PFSK-1 (cell line): ENCODE measurements around the gene CABP4.

Experiments used
- FOXP2 ChIP-seq: optimal IDR thresholded peaks from 2 replicates; pipeline ENCODE3; 2011; ENCODE audit warnings: borderline replicate concordance, control low read depth, inconsistent platforms; ENCODE audit not compliant: insufficient read depth; ENCODE audit errors: extremely low read length, extremely low read depth
- POLR2AphosphoS5 ChIP-seq: IDR thresholded peaks from 2 replicates; pipeline ENCODE4 v1.6.1; 2012; ENCODE audit warnings: low read depth, mild to moderate bottlenecking, control low read depth, low read length, moderate library complexity
- REST ChIP-seq, 2 experiments: IDR thresholded peaks; 2 replicates each; pipeline versions ENCODE4 v1.6.1 to v1.8.0; 2011 to 2012; ENCODE audit warnings: low read depth in 2 of 2, low read length in 2 of 2, control low read depth in 1 of 2, inconsistent platforms in 1 of 2, mild to moderate bottlenecking in 1 of 2, moderate library complexity in 1 of 2; ENCODE audit not compliant: insufficient read depth in 1 of 2
- SIN3A ChIP-seq: IDR thresholded peaks from 2 replicates; pipeline ENCODE4 v1.6.1; 2012; ENCODE audit warnings: mild to moderate bottlenecking, low read length, moderate library complexity, borderline replicate concordance; ENCODE audit not compliant: insufficient read depth
- TAF1 ChIP-seq: IDR thresholded peaks from 2 replicates; pipeline ENCODE4 v1.6.1; 2012; ENCODE audit warnings: low read length, control low read depth, borderline replicate concordance; ENCODE audit not compliant: insufficient read depth

The CABP4 gene

DNA sequence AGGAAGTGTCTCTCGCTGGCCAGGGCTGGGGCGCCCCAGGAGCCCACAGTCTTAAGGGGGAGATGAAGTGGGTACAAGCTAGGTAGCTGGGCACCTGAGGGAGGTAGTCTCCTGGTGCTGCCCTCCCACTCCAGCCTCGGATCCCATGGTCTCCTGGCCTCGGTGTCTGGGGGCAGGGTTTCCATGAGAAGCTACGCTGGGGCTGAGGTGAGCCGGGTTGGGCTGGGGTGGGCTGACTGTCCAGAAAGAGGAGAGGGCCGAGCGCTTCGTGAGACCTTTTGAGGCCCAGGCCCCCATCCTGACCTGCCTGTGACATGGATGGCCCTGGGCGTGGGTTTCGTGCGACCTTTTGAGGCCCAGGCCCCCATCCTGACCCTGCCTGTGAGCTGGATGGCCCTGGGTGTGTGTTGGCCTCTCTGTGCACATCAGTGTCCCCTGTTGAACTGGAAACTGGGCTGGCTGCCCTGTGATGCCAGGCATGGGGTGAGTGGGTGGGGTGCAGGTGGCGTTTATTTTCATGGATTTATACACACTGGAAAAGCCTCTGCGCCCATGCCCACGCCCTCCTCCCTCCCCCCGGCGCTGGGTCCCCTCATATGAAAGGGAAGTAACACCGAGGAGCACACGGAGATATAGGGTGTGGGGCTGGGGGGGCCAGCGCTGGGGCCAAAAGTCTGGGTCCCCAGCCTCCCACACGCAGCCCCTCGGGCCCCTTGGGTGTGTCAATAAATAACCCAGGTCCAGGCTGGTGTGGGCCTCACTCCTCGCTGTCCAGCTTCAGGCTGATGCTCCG lies 36.3 kb downstream of the CABP4 start:
- TF ChIP-seq REST (IDR thresholded peaks at IDR 0.05; ENCODE audit: insufficient read depth in 1 of 2, low read depth in 2 of 2, low read length in 2 of 2) (no peak), POLR2AphosphoS5 (no peak), FOXP2 (no peak), TAF1 (no peak), SIN3A (no peak)

DNA sequence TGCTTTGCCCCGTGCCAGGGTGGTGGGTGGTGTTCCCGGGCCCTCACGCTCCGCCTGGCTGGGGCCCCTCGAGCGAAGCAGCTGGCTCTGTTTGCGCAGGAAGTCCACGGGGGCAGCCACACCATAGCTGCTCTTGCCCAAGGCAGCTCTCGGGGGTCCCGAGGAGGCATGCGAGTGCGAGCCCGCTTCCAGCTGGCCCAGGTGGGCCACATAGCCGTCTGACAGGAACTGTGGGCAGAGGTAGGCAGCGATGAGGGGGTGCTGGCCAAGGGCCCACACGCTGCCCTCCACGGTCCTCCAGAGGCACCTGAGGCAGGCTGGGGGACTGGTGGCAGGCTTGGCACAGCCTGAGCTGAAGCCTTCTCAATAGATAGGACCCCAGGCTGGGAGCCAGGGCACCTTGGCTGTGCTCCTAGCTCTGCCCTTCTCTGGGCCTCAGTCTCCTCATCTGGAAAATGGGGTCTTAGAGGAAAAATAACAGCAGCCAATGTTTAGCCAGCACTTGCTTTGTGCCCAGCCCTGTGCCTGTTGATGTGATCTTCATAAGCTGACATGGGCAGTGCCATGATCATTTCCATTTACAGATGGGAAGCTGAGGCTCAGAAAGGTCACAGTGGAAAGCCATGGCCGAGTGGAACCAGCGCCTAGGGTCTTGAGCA lies 37.0 kb downstream of the CABP4 start:
- TF ChIP-seq REST (IDR thresholded peaks at IDR 0.05; ENCODE audit: insufficient read depth in 1 of 2, low read depth in 2 of 2, low read length in 2 of 2) (no peak), SIN3A (no peak), FOXP2 (no peak), TAF1 (no peak), POLR2AphosphoS5 (no peak)

DNA sequence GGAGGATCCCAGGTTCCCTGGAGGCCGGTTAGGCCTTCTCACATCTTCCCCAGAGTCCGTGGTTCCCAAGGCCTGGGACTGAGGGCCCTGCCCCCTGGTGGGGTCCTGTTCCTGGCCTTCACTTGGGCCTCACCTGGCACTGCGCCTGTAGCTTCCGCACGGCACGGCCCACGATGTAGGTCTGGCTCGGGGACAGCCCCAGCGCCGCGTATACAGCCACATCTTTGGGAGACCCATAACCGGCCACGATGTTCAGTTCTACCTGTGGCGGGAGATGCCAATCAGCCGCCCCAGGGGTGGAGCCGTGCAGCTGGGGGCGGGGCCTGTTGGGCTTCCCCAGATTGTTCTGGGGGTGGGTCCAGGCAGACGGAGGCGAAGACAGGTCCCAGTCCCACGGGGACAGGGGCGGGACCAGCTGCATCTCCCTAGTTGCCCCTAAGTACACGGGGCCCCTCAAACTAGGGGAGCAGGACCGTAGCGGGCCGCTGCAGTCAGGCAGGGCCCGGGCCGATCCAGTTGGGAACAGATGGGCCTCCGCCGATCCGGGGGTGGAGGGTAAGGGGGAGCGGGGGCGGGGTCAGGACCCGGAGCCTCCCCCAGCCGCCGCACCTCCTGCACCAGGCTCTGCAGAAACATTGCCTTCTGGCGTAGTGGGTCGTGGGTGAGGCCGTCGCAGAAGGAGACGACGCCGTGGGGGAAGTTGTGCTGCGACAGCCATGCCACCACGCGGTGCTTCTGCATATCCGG lies 37.8 kb downstream of the CABP4 start:
- no peak for TF ChIP-seq SIN3A
- TF ChIP-seq POLR2AphosphoS5: no peak

DNA sequence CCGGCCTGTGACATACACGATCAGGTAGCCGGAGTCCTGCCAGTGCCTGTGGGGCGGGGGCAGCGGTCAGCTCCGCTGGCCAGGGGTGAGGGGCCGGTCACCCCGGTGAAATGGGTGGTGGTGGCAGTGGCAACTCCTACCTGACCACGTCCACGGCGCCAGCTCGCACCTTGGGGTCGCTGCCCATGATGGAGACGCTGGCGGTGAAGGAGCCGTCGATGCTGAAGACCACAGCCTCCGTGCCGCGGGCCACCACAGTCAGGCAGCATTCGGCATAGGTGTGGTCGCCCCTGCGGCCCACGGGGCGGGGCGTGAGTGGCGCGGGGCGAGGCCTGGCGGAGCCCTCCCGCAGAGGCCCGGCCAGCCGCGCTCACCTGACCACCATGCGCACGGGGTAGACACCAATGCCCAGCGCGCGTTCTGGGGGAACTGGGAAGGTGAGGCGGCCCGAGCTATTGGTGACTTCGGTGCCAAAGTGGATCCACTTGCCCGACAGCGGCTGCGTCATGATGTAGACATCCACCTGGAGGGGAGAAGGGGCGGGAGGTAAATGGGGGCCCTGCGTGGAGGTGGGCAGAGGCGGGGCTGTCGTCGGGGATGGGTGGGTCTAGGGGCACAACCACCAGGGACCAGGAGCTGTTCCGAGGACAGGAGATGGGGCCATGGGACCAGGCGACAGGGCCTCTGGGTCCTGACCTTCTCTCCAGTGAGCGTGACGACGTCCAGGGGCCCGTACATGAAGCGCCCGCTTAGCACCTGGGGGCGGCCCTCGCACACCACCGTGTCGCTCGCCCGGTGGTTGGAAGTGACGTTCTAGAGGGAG lies 38.6 kb downstream of the CABP4 start:
- TF ChIP-seq TAF1 (no peak), POLR2AphosphoS5 (no peak), FOXP2 (no peak), REST (IDR thresholded peaks at IDR 0.05; ENCODE audit: insufficient read depth in 1 of 2, low read depth in 2 of 2, low read length in 2 of 2) (no peak), SIN3A (no peak)
